Femur (tissue), 1 donor: Measurements from ENCODE around the gene FGF7.
"Not testable (repeated sequence)": the region's sequence is repeated elsewhere in the genome, so short reads cannot be mapped to it uniquely, and the experiment has no call there.

Source experiments
- DNase-seq: peaks from one replicate; pipeline ENCODE4 v3.0.0-alpha.2; 2017

FGF7 gene

DNA sequence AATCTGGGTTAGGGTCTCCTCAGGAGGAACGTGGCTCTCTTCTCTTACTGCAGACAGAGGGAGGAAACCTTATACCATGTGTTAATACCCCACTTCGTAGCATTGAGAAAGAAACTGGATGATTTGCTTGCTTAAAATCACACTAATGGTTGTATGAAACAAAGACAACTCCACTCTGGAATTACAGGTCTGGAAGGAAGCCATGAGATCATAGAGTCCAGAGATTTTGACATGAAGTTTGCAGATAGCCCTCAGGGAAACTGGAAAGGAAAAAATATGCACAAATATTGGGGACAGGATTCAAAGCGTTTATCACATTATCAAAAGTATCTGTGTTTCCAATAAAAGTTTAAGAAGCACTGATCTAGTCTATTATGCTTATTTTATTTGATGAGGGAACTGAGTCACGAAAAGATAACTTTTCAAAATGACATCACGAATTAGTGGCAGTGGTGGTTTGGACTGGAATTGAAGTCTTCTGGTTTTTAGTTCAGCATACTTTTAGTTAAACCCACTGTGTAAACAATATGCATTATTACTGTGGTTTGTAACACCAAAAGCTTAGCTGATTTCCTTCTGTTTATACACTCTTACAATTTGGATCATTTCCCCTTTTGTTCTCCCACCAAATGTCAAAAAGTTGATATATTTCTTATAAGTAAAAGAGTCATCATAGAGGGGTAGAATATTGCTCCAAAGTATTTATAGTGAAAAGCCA is 16.8 kb downstream of the FGF7 start:
- no peak for DNase-seq

GRCh38 chr15:49441356-49441755 is 18.3 kb downstream of the FGF7 start:
- DNase-seq = no peak

- DNase-seq = no peak
Observed at GRCh38 chr15:49441816-49442215, 18.8 kb downstream of the FGF7 start.

- no peak for DNase-seq
Observed at GRCh38 chr15:49452595-49452994, 29.6 kb downstream of the FGF7 start.

- no peak for DNase-seq
Observed at GRCh38 chr15:49456166-49456565, 33.1 kb downstream of the FGF7 start.

- no peak for DNase-seq
Observed at GRCh38 chr15:49458145-49458544, 35.1 kb downstream of the FGF7 start.

GRCh38 chr15:49460411-49460941 is 37.4 kb downstream of the FGF7 start:
- DNase-seq = no peak

GRCh38 chr15:49462232-49462844 is 39.3 kb downstream of the FGF7 start:
- no peak for DNase-seq

DNA sequence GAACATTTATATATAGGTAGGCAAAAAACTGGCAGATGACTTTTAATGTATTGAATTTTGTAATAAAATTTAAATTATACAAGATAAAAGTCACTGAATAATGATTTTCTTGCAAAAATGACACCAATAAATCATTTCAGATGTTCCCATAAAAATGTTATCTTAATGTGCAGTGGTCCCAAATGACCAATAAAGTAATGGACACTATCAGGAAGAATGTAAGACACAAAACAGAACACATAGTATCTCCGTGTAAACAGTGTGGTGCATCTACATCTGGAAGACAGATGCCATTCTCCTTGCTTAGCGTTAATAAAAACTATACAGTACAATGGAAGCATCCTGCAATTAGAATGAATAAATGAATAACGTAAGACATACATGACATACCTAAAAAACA is 41.5 kb downstream of the FGF7 start:
- DNase-seq = no peak

DNA sequence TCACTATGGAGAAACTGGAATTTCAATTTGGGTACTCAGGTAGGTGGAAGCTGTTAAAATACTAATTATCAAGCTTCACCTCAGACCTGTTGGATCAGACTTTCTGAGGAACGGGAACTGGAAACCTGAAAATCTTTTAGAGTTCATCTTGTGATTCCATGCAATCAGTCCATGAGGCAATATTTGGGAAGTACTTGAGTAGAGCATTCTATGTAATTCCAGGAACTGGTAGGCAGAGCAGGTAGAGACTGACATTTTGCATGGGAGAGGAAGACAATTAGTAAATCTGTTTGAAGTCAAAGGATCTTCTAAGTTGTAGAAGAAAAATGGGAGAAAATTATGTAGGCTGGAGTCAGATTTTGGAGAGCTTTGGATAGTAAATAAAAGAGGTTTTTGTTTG is 43.1 kb downstream of the FGF7 start:
- DNase-seq = no peak

GRCh38 chr15:49467746-49468480 is 44.9 kb downstream of the FGF7 start:
- DNase-seq = no peak

GRCh38 chr15:49468481-49468839 is 45.4 kb downstream of the FGF7 start:
- no peak for DNase-seq

GRCh38 chr15:49471248-49471647 is 48.2 kb downstream of the FGF7 start:
- DNase-seq = not testable (repeated sequence)

- no peak for DNase-seq
Observed at GRCh38 chr15:49471733-49472132, 48.7 kb downstream of the FGF7 start.

DNA sequence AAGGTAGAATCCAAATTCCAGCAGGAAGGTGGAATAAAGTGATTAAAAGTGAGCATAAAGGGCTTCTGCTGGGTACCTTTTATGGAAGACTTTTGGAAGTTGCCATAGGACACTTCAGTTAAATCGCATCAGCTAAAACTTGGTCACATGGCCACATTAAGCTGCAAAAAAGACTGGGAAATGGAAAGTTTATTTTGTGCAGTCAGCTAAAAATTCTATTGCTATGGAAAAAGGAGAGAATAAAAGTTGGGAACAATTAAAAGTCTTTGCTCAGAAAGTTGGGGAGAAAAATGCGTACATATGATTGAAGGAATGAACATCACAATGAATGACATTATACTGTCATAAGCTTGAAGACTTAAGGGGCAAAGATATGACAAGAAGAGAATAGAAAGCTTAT is 49.3 kb downstream of the FGF7 start:
- no peak for DNase-seq

DNA sequence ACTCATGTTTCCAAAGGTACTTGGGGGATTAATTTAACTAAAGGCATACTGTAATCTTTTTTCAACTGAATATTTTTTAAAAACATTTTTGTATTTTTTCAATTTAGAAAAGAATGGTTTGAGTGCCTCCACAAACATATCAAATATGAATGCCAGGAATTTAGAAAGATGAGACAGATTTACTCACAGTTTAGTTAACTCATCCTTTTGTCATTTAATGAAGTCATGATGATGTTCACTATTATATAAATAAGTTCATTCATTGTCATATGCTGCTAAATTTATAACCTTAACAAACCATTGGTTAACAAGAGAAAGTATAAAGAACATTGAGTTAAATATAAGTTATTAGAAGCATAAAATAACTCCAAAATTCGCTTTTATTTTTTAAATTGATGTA is 50.0 kb downstream of the FGF7 start:
- DNase-seq = no peak

- DNase-seq = not testable (repeated sequence)
Observed at GRCh38 chr15:49478021-49478420, 55.0 kb downstream of the FGF7 start.

GRCh38 chr15:49478982-49479381 is 55.9 kb downstream of the FGF7 start:
- not testable (repeated sequence) for DNase-seq

DNA sequence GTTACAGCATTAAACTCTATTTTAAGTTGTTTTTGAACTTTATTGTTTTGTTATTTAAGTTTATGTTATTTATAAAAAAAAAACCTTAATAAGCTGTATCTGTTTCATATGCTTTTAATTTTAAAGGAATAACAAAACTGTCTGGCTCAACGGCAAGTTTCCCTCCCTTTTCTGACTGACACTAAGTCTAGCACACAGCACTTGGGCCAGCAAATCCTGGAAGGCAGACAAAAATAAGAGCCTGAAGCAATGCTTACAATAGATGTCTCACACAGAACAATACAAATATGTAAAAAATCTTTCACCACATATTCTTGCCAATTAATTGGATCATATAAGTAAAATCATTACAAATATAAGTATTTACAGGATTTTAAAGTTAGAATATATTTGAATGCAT is 62.4 kb downstream of the FGF7 start:
- DNase-seq = peak; percentile 25

DNA sequence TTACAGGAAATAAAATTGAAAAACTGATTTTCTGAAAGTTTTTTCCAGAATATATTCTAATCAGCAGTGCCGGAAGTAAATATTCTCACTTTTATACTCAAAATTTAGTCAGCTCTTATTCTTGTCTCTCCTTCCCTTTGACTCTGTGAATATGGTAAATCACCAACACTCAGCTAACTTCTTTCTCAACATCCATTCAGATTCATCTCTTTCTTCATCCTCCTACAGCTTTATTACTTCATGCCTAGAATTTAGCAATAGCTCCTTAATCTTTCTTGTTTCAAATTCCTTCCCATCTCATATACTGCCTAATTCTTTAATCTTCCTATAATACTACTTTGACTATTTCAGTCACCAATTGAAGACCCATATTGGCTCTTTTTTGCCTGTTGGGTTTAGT is 67.9 kb downstream of the FGF7 start:
- no peak for DNase-seq

GRCh38 chr15:49492151-49492550 is 69.1 kb downstream of the FGF7 start:
- no peak for DNase-seq

DNA sequence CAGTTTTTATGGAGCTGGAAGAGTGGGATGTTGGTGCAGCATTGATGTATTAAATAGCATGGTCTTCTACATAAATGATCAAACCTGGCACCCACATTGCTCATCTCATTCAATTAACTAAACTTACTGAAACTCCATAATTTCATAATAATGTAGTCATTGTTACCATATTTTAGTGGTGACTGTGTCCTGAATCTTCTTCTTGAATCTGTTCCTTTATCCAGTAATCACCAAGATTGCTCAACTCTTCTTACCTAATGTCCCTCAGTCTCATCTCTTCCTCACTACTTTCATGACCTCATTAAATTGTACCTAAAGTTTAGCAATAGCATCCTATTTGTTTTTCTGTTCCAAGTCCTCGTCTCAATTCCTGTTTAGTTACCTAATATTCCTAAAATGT is 69.8 kb downstream of the FGF7 start:
- no peak for DNase-seq

- DNase-seq = no peak
Observed at GRCh38 chr15:49494842-49495241, 71.8 kb downstream of the FGF7 start.
